Muscle of arm (tissue), 12 donors: ENCODE data around the gene RPRML. TPM values are rescaled to one million over a fixed set of nuclear protein-coding genes. Genes with fewer than 3 reads are reported as not detected.
"Not testable (repeated sequence)": the region's sequence is repeated elsewhere in the genome, so short reads cannot be mapped to it uniquely, and the experiment has no call there.

Source experiments
- DNase-seq: peaks from one replicate; pipeline ENCODE4 v3.0.0-alpha.2; 2013
- polyA plus RNA-seq, 12 donors: library from polyadenylated mRNA; unstranded; fragments of 120-200 nt; gene quantifications; one replicate each; pipeline ENCODE4 v1.2.1, GENCODE V29; 2013; ENCODE audit not compliant: insufficient read length in 12 of 12

The RPRML gene
- polyA plus RNA-seq, 12 donors, result 0.14 to 0.58 (median 0.20) TPM; not detected in 6

GRCh38 chr17:46977348-46977747 is 1.7 kb downstream of the RPRML start:
- DNase-seq, result no peak

GRCh38 chr17:46976626-46977270 is 2.3 kb downstream of the RPRML start:
- no peak for DNase-seq

- no peak for DNase-seq
These were observed 3.8 kb downstream of the RPRML start for GRCh38 chr17:46975287-46975686.

GRCh38 chr17:46974086-46974485 is 5.0 kb downstream of the RPRML start:
- no peak for DNase-seq

GRCh38 chr17:46972346-46972745 is 6.7 kb downstream of the RPRML start:
- no peak for DNase-seq

GRCh38 chr17:46971647-46972300 is 7.3 kb downstream of the RPRML start:
- no peak for DNase-seq

GRCh38 chr17:46968896-46969295 is 10.2 kb downstream of the RPRML start:
- no peak for DNase-seq

- no peak for DNase-seq
These were observed 10.7 kb downstream of the RPRML start for GRCh38 chr17:46968224-46968834.

GRCh38 chr17:46964315-46965265 is 14.5 kb downstream of the RPRML start:
- no peak for DNase-seq

- no peak for DNase-seq
These were observed 15.5 kb downstream of the RPRML start for GRCh38 chr17:46963571-46963970.

- DNase-seq, result no peak
These were observed 16.7 kb downstream of the RPRML start for GRCh38 chr17:46962374-46962790.

GRCh38 chr17:46960152-46960551 is 18.9 kb downstream of the RPRML start:
- no peak for DNase-seq

GRCh38 chr17:46958041-46958591 is 20.9 kb downstream of the RPRML start:
- no peak for DNase-seq

GRCh38 chr17:46953191-46953590 is 25.9 kb downstream of the RPRML start:
- not testable (repeated sequence) for DNase-seq

- no peak for DNase-seq
These were observed 26.9 kb downstream of the RPRML start for GRCh38 chr17:46952115-46952514.

- no peak for DNase-seq
These were observed 27.3 kb downstream of the RPRML start for GRCh38 chr17:46951706-46952105.

- no peak for DNase-seq
These were observed 27.9 kb downstream of the RPRML start for GRCh38 chr17:46950997-46951621.

- no peak for DNase-seq
These were observed 28.6 kb downstream of the RPRML start for GRCh38 chr17:46950342-46950996.

- DNase-seq, result no peak
These were observed 29.5 kb downstream of the RPRML start for GRCh38 chr17:46949291-46950174.

GRCh38 chr17:46948544-46948943 is 30.5 kb downstream of the RPRML start:
- no peak for DNase-seq
